ENCODE data around the gene KAT6B. TPM values are rescaled to one million over a fixed set of nuclear protein-coding genes. Genes with fewer than 3 reads are reported as not detected.

The KAT6B gene
- total and polyA plus RNA-seq, 2 of the 8 experiments (the other 6 are each of a cell fraction or from before 2014, with no cell fraction given) = 7.3 to 30.8 TPM

DNA sequence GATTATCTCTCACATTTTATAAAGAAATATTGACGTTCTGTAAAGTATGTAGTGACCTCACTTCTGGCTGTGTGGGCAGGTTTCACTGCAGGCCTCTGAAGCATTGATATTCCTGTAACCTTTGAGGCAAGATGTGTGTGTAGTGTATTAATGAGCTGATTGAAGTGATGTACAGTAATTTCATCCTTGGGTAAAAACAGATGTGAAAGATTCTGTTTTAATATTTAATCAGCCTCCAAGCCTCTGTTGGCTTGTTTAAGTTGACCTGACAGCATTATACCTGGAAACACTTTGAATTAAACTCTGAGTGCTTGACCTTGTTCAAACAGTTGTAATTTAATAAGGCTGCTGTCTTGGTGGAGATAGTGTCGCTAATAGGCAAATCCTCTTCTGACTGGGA lies 74.9 kb downstream of the KAT6B start:
- Histone ChIP-seq H2BK15ac (ENCODE audit: low read length) (no peak overlapping the region), H2BK20ac (ENCODE audit: low read length) (no peak overlapping the region), H3K4me1 (replicated peaks in 1 of 4; ENCODE audit: control insufficient read depth in 3 of 4, insufficient read depth in 4 of 4, low read length in 3 of 4) (no peaks in the 10 kb centered on the region), H3K23me2 (ENCODE audit: low read depth, low read length) (no peaks in the 10 kb centered on the region), H3K4me2 (ENCODE audit: insufficient read depth in 1 of 2, low read depth in 2 of 2, low read length in 2 of 2) (no peak overlapping the region), H2AK5ac (ENCODE audit: low read depth, low read length) (no peak overlapping the region), H3K27me3 (replicated peaks in 1 of 4; ENCODE audit: control insufficient read depth in 3 of 4, extremely low read depth in 1 of 4, insufficient read depth in 3 of 4, low read length in 3 of 4) (no peaks in the 10 kb centered on the region), H2BK120ac (replicated peaks; ENCODE audit: low read depth, low read length) (no peak overlapping the region), H4K5ac (ENCODE audit: insufficient read length, low read depth, low read length) (no peak overlapping the region), H3K4ac (replicated peaks; ENCODE audit: insufficient read length, low read depth, low read length) (no peak overlapping the region), H3K4me3 (ENCODE audit: extremely low read depth in 1 of 4, insufficient read depth in 2 of 4, low read depth in 3 of 4, low read length in 4 of 4) (no peak overlapping the region), H4K8ac (ENCODE audit: extremely low read depth, insufficient read depth, low read length) (no peak overlapping the region), H3K56ac (replicated peaks; ENCODE audit: insufficient read length, low read depth, low read length) (no peak overlapping the region), H2BK12ac (ENCODE audit: low read depth, low read length) (no peak overlapping the region), H3K14ac (ENCODE audit: insufficient read length) (no peak overlapping the region), H2BK5ac (ENCODE audit: low read depth, low read length) (no peak overlapping the region), H3K27ac (ENCODE audit: low read depth, low read length) (no peak overlapping the region), H4K91ac (replicated peaks; ENCODE audit: insufficient read length, low read length) (no peak overlapping the region), H3K9ac (replicated peaks in 1 of 4; ENCODE audit: extremely low read depth in 1 of 4, low read depth in 3 of 4, low read length in 3 of 4) (no peak overlapping the region), H3K36me3 (ENCODE audit: control insufficient read depth in 2 of 4, insufficient read depth in 4 of 4, low read length in 3 of 4) (no peaks in the 10 kb centered on the region), H3K23ac (ENCODE audit: insufficient read length) (no peak overlapping the region), H4K20me1 (replicated peaks in 1 of 2; ENCODE audit: control insufficient read depth in 1 of 2, insufficient read depth in 2 of 2, low read length in 2 of 2) (peaks cover 0 to 2% of the 10 kb centered on the region in 2 experiments), H3K9me3 (ENCODE audit: insufficient read depth in 2 of 2, low read depth in 1 of 2, low read length in 1 of 2) (no peaks in the 10 kb centered on the region), H3K79me2 (ENCODE audit: control insufficient read depth in 1 of 2, insufficient read depth in 2 of 2, low read length in 2 of 2) (peaks cover 0 to 20% of the 10 kb centered on the region in 2 experiments; a peak in 2 of 4 replicates), H3K79me1 (ENCODE audit: low read depth, low read length) (peaks cover 2% of the 10 kb centered on the region; the same call in 1 of the 2 replicates), H2AFZ (ENCODE audit: low read length) (no peak overlapping the region), H3K18ac (ENCODE audit: extremely low read depth, low read length) (no peak overlapping the region)
- WGBS, 2 experiments (ENCODE audit: extremely low coverage in 1 of 2, insufficient coverage in 1 of 2, insufficient read length in 1 of 2, insufficient replicate concordance in 2 of 2, low coverage in 1 of 2, low lambda C conversion rate in 2 of 2, missing lambda C conversion rate in 1 of 2) = 91% methylated on average over 2 of the region's 2 CpGs; no CpG with 5 or more reads in 1 of the 2 experiments
- FAIRE-seq (no peak), DNase-seq (ENCODE audit: low read depth in 1 of 2, low spot score in 2 of 2) (no peak)
- POLR2A ChIA-PET (ENCODE audit: partially characterized antibody) = no interaction called here
- CTCF ChIA-PET (ENCODE audit: partially characterized antibody) = no interaction called here
- TF ChIP-seq SIRT6 (IDR thresholded peaks at IDR 0.05; ENCODE audit: low read length) (no peak), RXRA (IDR thresholded peaks at IDR 0.05; ENCODE audit: insufficient read depth, low read depth, low read length) (no peak), MAFK (IDR thresholded peaks at IDR 0.05; ENCODE audit: low read depth, low read length) (no peak), PHF8 (conservative IDR thresholded peaks at IDR 0.05; ENCODE audit: low read depth, low read length) (no peak), EP300 (IDR thresholded peaks at IDR 0.05; ENCODE audit: borderline replicate concordance in 1 of 2, low read depth in 2 of 2, low read length in 2 of 2) (no peak), JUN (IDR thresholded peaks at IDR 0.05; ENCODE audit: low read depth, low read length) (no peak), USF2 (IDR thresholded peaks at IDR 0.05; ENCODE audit: low read length) (no peak), MAX (IDR thresholded peaks at IDR 0.05) (no peak), HDAC6 (IDR thresholded peaks at IDR 0.05; ENCODE audit: low read depth, low read length) (no peak), GABPA (IDR thresholded peaks at IDR 0.05; ENCODE audit: borderline replicate concordance, insufficient read depth, low read length) (no peak), SAP30 (IDR thresholded peaks at IDR 0.05; ENCODE audit: insufficient read depth, insufficient replicate concordance, low read length) (no peak)
- TF ChIP-seq, protein P1, sequence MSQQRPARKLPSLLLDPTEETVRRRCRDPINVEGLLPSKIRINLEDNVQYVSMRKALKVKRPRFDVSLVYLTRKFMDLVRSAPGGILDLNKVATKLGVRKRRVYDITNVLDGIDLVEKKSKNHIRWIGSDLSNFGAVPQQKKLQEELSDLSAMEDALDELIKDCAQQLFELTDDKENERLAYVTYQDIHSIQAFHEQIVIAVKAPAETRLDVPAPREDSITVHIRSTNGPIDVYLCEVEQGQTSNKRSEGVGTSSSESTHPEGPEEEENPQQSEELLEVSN (IDR thresholded peaks at IDR 0.05) = no peak

Data from H1 (cell line).